Effector memory CD4-positive, alpha-beta T cell (primary cell): Measurements from ENCODE around the gene DEAF1.

ENCODE experiments used
- DNase-seq, 3 donors: peaks; one replicate each; pipeline ENCODE4 v3.0.0-alpha.2; 2020
- H3K27ac ChIP-seq: 2 replicates; pipeline ENCODE4 v1.7.0; 2013; ENCODE audit warnings: mild to moderate bottlenecking, low read length, moderate library complexity; ENCODE audit not compliant: insufficient read depth, poor library complexity, severe bottlenecking
- H3K27me3 ChIP-seq: replicated peaks from 2 replicates; pipeline ENCODE4 v1.7.0; 2013; ENCODE audit warnings: mild to moderate bottlenecking, low read length; ENCODE audit not compliant: insufficient read depth, control insufficient read depth, poor library complexity, severe bottlenecking
- H3K36me3 ChIP-seq: 2 replicates; pipeline ENCODE4 v1.7.0; 2013; ENCODE audit warnings: mild to moderate bottlenecking, low read length, moderate library complexity; ENCODE audit not compliant: control insufficient read depth, insufficient read depth
- H3K4me1 ChIP-seq: 2 replicates; pipeline ENCODE4 v1.7.0; 2013; ENCODE audit warnings: low read length, mild to moderate bottlenecking; ENCODE audit not compliant: control insufficient read depth, insufficient read depth, poor library complexity, severe bottlenecking
- H3K4me3 ChIP-seq: 2 replicates; pipeline ENCODE4 v1.7.0; 2013; ENCODE audit warnings: low read length, low read depth, mild to moderate bottlenecking; ENCODE audit not compliant: insufficient read depth, poor library complexity, severe bottlenecking
- H3K9me3 ChIP-seq: 2 replicates; pipeline ENCODE4 v1.7.0; 2013; ENCODE audit warnings: mild to moderate bottlenecking, low read length, moderate library complexity; ENCODE audit not compliant: control insufficient read depth

The DEAF1 gene

DNA sequence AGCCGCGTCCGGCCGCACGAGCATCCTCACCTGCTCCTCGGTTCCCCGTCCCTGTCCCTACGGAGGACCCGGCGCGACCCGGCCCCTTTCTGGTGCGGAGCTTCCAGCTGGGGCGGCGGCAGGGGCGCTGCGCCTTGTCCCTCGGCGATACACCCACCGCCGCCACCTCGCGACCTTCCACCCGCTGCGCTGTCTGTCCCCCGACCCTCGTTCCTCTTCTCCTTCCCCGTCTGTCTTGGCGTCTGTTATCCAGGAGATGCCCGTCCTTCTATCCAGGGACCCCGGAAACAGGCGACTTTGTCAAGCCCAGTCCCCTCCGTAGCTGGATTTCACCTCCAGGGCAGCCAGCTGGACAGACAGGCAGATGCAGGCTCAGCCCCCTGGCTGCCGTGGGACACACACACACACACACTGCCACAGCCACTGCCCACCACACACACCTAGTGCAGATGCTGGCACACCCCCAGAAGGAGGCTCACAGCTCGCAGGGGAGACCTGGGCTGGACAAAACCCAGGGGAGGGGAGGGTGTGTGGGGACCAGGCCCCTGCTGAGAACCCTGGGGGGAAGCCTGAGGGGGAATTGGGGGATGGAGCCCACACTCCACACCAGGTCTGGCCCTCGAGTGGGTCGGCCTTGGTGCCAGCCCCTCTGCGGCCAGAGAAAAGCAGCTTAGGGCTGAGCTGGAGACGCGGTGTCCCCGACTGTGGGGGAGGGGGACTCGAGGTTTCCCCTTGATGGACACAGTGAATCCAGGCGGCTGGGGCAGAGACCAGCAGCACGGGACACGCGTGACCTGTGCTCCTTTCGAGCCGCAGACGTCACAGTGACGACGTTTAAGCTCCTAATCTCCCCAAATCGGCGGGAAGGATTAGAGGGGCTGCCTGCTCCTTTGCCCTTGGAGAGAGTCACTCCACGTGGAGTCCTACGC, 57.2 kb downstream of the DEAF1 start:
- DNase-seq = no peak
- no peaks in the 10 kb centered on the region for H3K36me3 ChIP-seq
- peaks cover 35% of the 10 kb centered on the region for H3K27me3 ChIP-seq
- no peak overlapping the region for H3K4me3 ChIP-seq
- no peak overlapping the region for H3K27ac ChIP-seq
- no peaks in the 10 kb centered on the region for H3K9me3 ChIP-seq
- H3K4me1 ChIP-seq = peaks cover 19% of the 10 kb centered on the region

DNA sequence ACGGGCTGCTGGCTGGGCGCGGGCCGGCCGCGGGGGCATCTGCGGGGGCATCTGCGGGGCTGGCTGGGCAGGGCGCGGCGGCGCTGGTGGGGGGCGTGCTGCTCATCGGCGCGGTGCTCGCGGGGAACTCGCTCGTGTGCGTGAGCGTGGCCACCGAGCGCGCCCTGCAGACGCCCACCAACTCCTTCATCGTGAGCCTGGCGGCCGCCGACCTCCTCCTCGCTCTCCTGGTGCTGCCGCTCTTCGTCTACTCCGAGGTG, 57.8 kb downstream of the DEAF1 start:
- no peak for DNase-seq
- Histone ChIP-seq H3K4me3 (no peak overlapping the region), H3K4me1 (peaks cover 19% of the 10 kb centered on the region), H3K27ac (no peak overlapping the region), H3K27me3 (peaks cover 35% of the 10 kb centered on the region), H3K9me3 (no peaks in the 10 kb centered on the region), H3K36me3 (no peaks in the 10 kb centered on the region)

DNA sequence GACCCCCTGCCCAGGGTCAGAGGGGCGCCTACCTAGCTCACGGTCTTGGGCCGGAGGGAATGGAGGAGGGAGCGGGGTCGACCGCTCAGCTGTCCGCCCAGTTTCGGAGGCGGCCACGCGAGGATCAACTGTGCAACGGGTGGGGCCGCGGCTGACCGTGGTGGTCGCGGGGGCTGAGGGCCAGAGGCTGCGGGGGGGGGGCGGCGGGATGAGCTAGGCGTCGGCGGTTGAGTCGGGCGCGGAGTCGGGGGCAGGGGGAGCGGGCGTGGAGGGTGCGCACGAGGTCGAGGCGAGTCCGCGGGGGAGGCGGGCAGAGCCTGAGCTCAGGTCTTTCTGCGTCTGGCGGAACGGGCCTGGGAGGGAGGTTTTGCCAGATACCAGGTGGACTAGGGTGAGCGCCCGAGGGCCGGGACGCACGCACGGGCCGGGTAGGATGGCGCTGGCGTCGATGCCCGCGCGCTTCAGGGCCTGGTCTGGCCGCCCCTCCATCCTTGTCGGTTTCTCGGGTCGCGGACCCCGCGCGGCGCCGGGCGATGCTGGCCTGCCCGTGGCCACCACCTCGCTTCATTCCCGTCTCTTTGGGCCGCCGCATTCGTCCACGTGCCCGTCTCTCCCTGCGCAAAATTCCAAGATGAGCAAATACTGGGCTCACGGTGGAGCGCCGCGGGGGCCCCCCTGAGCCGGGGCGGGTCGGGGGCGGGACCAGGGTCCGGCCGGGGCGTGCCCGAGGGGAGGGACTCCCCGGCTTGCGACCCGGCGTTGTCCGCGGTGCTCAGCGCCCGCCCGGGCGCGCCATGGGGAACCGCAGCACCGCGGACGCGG, 58.3 kb downstream of the DEAF1 start, which contains the start of gene DRD4:
TSS of gene DRD4 (plus strand) at position 759 of the 822 bp plus-strand sequence. CDS start at position 795, 36 bp downstream.
- Histone ChIP-seq H3K4me1 (peaks cover 19% of the 10 kb centered on the region), H3K9me3 (no peaks in the 10 kb centered on the region), H3K4me3 (no peak within 1 kb of the TSS), H3K36me3 (no peaks in the 10 kb centered on the region), H3K27ac (no peak within 1 kb of the TSS), H3K27me3 (peaks cover 35% of the 10 kb centered on the region)
- no peak for DNase-seq

DNA sequence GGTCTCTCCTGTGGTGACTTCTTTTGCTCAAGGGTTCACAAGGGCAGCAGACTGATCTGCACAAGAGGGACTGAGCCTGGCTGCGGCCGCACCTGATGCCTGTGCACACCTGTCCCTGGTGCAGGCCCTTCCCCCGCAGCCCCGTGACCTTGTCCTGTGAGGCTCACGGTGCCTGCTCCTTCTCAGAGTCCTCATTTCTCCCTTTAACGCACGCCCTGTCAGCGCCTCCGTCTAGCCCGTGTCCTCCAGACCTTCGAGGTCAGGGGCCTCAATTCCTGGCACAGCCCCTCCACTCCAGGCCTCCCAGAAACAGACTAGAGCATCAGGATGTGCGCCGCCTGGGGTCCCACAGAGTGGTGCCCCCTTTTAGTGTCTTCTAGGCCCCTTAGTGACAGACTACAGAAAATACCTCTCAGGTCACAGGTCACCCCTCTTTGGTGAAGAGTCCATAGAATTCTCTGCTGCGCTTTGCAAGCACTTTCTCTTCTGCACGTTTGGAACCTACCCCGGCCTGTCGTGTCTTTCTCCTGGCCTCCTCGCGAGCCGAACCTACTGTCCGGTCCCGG, 59.0 kb downstream of the DEAF1 start:
- H3K4me3 ChIP-seq = no peak overlapping the region
- no peaks in the 10 kb centered on the region for H3K9me3 ChIP-seq
- no peak for DNase-seq
- peaks cover 19% of the 10 kb centered on the region for H3K4me1 ChIP-seq
- no peak overlapping the region for H3K27ac ChIP-seq
- H3K36me3 ChIP-seq = no peaks in the 10 kb centered on the region
- H3K27me3 ChIP-seq = peaks cover 35% of the 10 kb centered on the region

DNA sequence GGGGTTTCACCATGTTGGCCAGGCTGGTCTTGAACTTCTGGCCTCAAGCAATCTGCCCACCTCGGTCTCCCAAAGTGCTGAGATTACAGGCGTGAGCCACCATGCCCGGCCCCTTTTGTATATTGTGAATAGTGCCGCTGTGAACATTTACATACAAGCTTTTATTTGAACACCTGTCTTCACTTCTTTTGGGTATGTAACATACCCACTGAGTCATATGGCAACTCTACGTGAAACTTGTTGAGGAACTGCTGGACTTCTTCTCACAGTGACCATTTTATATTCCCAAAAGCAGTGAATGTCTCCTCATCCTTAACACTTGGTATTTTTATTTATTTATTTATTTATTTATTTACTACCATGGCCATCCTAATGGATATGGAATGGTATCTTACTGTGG, 64.2 kb downstream of the DEAF1 start:
- H3K4me1 ChIP-seq = peaks cover 18% of the 10 kb centered on the region
- H3K4me3 ChIP-seq = no peak overlapping the region
- H3K36me3 ChIP-seq = no peaks in the 10 kb centered on the region
- peaks cover 9% of the 10 kb centered on the region for H3K27me3 ChIP-seq
- no peak overlapping the region for H3K27ac ChIP-seq
- H3K9me3 ChIP-seq = no peaks in the 10 kb centered on the region
- DNase-seq = no peak

DNA sequence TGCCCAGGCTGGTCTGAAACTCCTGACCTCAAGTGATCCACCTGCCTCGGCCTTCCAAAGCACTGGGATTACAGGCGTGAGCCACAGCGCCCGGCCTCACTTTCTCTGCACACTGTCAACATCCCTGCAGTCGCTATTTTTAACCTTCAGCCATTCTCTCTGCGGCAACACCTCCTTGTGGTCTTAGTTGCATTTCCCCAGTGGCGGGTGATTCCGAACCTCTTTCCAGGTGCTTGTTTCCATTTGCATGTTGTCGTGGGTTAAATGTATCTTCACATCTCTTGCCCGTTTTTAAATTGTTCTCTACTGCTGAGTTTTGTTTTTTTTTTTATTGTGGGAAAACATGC, 65.8 kb downstream of the DEAF1 start:
- DNase-seq = no peak
- H3K9me3 ChIP-seq = no peaks in the 10 kb centered on the region
- peaks cover 23% of the 10 kb centered on the region for H3K27me3 ChIP-seq
- H3K27ac ChIP-seq = no peak overlapping the region
- H3K4me1 ChIP-seq = peaks cover 18% of the 10 kb centered on the region
- no peaks in the 10 kb centered on the region for H3K36me3 ChIP-seq
- no peak overlapping the region for H3K4me3 ChIP-seq

DNA sequence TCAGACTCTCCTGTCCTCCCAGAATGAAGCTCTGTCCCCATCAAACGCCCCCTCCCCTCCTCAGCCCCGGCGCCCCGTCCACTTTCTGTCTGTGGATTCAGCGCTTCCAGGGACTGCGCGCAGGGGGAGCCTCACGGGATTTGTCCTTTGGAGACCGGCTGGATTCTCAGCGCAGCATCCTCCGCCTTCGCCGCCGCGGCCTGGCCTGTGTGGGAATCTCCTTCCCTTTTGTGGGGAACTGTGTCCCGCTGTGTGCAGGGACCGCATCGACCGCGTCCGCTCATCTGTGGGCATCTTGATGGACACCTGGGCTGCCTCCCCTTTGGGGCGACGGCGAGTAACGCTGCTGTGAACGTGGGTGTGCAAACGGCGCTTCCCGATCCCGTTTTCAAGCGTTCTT, 67.0 kb downstream of the DEAF1 start:
- peaks cover 23% of the 10 kb centered on the region for H3K27me3 ChIP-seq
- no peak for DNase-seq
- H3K9me3 ChIP-seq = no peaks in the 10 kb centered on the region
- H3K27ac ChIP-seq = no peak overlapping the region
- H3K4me1 ChIP-seq = peaks cover 18% of the 10 kb centered on the region
- H3K36me3 ChIP-seq = no peaks in the 10 kb centered on the region
- H3K4me3 ChIP-seq = no peak overlapping the region

DNA sequence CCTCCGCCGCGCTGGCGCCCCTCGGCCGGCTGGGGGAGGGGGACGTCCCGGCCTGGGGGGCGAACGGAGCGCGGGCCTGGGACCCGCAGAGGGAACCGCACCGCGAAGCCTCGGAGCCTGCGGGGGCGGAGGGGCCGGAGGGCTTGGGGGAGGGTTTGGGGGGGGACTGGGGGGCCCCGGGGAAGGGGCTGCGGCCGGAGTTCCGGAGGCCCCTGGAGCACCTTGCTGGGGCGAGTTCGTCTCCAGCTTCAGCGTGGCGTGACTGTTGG, 67.8 kb downstream of the DEAF1 start:
- Histone ChIP-seq H3K27ac (no peak overlapping the region), H3K4me3 (no peak overlapping the region), H3K4me1 (peaks cover 18% of the 10 kb centered on the region), H3K36me3 (no peaks in the 10 kb centered on the region), H3K27me3 (peaks cover 23% of the 10 kb centered on the region), H3K9me3 (no peaks in the 10 kb centered on the region)
- no peak for DNase-seq

DNA sequence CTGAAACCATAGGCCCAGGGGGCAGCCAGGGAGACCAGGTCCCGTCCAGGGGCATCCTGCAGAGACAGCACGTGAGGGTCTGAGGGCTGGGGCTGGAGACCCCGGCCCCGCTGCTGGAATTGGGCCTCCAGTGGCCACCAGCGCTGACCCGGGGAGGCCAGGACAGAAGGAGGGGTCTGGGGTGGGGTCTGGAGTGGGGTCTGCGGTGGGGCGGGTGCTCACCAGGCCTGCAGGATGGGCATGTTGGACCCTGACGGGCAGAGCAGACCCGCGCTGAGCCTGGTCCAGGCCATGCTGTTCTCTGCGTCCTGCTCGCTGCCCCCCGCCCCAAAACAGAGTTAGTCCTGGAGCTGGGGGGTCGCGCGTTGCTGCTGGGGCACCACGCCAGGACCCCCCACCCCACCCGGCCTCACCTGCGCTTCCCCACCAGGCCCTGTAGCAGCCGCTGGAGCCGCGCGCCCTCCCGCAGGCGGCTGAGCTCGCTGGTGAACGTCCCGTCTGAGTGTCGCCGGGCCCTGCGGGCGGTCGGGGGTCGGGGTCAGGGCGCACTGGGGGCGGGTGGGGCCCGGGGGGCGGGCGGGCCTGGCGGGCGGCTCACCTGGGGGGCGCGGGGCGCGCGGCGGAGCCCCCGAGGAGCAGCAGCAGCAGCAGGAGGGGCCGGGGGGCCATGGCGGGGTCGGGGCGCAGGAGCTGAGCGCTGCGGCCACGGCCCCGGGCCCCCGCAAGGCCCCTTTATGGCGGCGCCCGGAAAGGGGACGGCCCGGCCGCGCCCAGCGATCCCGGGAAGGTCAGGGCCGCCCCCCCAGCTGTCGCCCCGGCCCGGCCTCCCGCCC, 68.3 kb downstream of the DEAF1 start, which contains the start of gene SCT:
TSS of gene SCT (minus strand) at position 707 of the 833 bp plus-strand sequence. CDS start at position 669, 38 bp downstream.
- Histone ChIP-seq H3K27me3 (peaks cover 23% of the 10 kb centered on the region), H3K36me3 (no peaks in the 10 kb centered on the region)

More for the DNA sequence above, 68.3 kb downstream of the DEAF1 start, which contains the start of gene SCT:
- Histone ChIP-seq H3K4me1 (peaks cover 18% of the 10 kb centered on the region), H3K4me3 (no peak within 1 kb of the TSS), H3K27ac (no peak within 1 kb of the TSS), H3K9me3 (no peaks in the 10 kb centered on the region)
- no peak for DNase-seq
